Central memory CD4-positive, alpha-beta T cell (primary cell): ENCODE measurements around the gene CYFIP2.
"Not testable (repeated sequence)": the region's sequence is repeated elsewhere in the genome, so short reads cannot be mapped to it uniquely, and the experiment has no call there.

Experiments used
- DNase-seq: peaks from one replicate; pipeline ENCODE4 v3.0.0; 2022
- total RNA-seq, 3 experiments: gene quantifications; one replicate each; lab custom pipeline; 2026; lab: John Stamatoyannopoulos, UW

The CYFIP2 gene
- 188 to 439 (median 432) reads per million in 3 experiments for total RNA-seq

DNA sequence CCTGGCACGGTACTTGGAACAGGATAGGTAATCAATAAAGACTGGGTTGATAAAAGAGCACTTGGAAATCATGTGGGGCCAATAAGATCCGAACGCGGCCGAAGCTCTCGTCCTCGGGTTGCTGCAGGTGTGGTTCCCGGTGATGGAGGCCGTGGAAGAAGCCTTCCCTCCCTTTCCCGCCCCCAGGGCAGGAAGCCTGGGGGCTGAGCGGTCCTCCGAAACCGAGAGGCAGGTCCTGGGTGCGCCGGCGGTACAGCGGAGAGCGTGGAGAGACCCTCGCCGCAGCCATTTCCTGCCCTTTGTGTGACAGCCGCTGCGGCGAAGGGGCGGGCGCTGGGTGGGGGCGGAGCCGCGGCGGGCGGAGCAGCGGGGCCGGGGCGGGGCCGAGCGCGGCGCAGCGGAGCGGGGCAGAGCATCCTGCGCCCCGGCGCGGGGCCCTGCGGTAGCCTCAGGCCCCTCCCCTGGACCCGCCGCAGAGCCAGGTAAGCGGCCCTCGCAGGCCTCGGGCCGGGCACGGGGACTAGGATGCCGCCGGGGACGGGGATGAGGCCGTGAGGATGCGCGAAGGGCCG lies at the start of gene CYFIP2:
TSS of gene CYFIP2 (plus strand) at position 410 of the 572 bp plus-strand sequence. CDS start 19,239 bp downstream, outside the sequence.
- peak; percentile 85 for DNase-seq

DNA sequence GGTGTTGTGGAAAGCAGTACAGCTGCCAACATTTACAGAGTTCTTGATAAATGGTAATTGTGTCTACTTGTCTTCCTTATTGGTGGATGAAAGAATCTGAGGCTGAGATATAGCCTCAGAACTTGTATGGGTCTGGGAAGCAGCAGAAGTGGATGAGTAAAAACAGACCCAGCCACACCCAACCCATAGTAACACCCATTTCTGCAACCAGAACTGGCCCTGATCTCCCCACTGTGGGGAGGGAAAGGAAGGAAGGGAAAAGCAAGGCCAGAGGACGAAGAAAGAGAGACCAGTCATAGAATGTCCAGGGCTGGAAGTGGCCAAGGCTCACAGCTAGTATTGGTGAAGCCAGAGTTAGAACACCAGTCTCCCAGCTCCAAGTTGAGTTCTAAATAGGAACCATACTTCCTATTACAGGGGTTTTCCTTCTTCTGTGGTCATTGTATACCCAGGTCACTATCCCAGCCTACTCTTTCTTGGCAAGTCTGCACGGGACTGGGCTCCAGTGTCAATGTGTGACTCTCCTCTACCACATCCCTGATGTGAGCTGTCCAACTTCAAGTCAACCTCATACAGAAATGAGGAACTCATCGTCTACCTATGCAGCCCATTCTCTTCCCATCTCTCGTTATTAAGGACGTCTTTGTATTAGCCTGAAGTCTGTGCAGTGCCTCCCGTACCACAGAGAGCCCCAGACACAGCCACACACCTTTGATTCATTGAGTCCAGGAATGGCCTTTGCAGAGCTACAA lies 49.4 kb upstream of the CYFIP2 start:
- no peak for DNase-seq

DNA sequence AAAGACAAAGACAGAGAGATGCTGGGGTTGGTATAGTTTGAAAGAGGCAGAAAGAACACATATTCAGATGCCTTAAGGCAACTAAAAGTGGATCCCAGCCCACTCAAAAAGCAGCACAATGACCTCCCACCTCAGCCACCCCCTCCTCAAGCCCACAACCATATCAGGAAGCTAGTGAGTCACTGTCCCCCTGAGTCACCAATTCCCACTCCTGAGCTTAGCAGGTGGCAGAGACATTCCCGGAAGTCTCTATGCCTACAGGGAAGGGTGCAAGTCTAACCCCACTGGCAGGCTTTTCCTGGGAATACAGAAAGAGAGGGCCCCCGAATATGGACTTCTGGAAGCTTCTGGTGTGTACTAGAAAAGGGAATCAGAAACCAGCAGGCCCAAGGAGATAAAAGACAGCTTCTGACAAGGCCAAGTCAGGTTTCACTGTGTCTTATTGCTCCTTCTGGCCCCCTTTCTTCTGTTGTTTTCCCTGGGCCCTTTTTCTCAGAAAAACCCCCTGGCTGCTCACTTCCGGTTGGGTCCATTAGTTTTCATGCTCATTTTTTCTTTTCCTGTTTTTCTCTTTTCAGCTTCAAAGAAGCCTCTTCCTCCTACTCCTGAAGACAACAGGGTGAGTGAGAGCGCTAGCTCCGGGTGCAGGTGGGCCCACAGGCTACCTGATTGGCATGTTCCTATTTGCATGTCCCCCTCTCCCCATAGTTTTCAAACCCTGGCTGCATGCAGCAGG lies 48.5 kb upstream of the CYFIP2 start:
- DNase-seq = peak; percentile 23

DNA sequence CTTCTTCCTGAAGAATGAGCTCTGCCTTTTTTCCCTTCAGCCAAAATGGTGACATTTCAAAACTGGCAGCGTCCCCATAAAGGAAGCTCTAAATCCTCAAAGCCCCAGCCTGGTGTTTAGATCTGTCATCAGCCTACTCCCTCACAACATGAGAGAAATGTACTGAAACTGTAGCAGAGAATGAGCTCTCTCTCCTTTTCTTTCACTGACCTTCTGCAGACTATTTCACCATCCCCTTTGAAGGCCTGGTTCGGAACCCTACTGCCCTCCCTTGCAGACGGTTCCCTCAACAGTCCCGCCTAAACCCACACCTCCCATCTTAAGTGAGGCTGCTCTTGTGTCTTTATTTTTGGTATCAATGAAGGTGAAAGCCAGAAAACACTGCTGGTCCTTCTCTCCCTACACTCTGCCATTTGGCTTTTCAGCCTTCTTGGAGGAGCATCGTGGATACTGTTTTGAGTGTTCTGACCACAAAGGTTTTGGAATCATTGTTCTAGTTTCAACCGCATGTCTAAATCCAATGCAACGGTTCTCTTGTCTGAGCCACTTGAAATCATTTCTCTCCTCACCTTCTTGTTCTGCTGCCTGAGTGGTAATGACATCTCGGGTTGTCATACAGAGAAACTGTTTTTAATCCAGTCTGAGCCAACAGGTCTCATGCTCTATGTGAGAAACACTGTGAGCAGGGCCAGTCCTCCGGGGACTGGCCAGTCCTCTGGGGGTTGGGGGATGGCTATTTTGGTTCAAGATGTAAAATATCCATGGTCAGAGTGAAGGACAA lies 46.2 kb upstream of the CYFIP2 start:
- DNase-seq = no peak

DNA sequence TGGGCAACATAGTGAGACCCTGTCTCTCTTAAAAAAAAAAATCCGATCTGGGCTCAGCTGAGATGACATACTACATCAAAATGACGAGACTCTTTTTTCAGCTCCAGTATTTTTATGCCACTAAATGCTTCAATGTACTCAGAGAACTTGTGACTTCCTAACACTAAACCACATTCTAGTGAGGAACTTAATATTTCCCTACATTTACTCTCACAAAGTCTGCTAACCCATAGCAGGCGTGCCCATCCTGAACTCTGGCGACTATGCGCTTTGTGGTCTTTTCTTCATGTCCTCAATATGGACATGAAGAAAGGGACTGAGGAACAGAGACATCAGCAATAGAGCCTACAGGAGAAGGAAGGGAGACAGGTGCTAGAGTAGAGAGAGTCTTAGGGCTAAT lies 44.0 kb upstream of the CYFIP2 start:
- DNase-seq = no peak

DNA sequence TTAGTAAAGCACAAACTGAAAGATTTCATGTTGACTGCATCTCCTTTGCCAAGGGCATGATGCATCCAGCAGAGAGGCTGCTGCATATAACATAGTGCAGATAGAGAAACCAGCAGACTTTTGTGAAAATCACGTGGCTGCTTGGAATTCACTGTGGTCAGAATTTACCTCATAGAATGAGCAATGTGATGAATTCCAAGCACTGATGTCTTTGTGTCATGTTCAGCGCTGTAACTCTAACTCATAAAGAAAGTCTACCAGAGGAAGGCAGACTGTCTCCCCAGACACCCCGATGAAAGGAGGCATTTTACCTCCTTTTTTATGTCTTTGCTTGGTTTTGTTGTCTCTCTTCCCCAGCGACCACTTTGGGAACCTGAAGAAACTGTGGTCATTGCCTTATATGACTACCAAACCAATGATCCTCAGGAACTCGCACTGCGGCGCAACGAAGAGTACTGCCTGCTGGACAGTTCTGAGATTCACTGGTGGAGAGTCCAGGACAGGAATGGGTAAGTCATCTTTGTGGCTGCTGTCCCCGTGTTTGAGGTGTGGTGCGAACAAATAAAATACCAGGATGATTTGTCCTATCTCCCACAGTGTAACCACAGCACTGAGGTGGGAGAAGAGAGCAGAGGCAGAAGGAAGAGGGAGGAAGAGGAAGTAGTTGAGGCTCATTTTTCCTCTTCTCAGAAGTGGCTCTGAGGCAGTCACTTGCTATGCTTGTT lies 43.3 kb upstream of the CYFIP2 start:
- peak; percentile 72 for DNase-seq

DNA sequence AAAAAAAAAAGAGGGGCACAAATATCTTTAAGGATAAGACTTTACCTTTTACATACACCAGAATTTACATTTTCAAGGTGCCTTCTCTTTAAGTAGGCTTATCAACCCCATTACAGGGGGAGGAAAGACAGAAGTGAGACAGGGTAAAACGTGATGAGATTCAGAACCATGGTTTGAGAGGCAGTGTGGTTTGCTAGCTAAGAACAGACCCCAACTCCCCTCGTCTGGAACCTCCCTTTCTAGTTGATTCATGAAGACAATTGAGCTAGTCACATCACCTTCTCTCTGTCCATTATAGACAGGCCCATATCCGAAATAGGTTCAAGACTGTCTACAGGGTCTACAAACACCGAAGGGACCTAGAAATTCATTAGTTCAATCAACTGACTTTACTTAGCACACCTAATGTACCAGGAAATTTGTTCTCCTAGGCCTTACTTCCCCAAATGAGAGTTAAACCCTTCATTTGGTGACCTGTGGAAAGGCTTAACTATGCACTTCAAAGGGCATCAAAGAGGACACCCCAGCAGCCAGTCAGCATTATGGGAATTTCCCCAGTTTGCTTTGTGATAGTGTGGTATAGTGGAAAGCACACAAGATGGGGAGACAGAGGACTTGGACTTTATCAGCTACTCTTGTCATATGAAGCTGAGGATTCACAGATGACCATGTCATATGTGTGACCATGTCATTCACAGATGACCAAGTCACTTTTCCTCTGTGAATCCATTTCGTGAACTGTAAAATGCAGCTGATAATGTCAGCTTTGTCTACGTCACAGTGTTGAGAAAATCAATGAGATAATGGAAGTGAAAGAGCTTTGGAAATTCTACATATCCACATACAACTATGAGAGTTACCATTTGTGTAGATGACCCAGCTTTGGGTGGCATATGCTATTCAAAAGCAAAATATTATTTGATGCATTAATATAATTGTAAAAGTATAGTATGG lies 40.2 kb upstream of the CYFIP2 start:
- no peak for DNase-seq

DNA sequence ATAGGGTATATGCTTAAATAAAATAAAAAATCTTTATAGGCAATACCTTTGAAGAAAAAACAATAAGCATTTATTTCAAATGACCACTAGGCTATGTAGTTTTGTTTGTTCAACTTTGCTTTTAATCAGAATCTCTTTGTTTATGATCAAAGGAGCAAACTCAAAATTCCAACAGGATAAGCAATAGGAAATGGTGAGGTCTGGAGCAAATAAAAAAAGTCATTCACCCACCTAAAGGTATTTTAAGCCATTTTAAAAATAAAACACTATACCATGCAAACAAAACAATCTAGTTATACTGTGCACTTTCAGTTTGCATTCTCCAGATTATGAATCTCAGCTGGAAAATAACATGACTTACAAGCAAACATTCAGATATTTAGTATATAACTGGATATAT lies 35.3 kb upstream of the CYFIP2 start:
- DNase-seq = no peak

DNA sequence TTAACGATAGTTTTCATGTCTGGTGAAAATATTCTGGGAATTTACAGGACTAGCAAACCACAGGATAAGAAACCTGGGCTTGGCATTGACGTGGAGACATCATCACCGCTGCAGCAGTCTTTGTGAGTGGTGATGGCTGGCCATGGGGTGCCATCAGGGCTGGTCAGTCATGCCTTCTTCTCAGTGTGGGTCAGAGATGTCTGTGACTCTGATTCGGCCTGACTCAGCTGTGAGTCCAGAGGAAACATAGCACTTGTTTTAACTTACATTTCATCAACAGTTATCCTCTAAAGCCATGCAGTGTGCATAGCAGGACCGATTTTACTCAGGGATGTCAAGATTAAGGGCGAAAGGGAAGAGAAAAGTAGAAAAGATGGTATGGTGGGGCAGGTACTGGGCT lies 33.2 kb upstream of the CYFIP2 start:
- DNase-seq = no peak

DNA sequence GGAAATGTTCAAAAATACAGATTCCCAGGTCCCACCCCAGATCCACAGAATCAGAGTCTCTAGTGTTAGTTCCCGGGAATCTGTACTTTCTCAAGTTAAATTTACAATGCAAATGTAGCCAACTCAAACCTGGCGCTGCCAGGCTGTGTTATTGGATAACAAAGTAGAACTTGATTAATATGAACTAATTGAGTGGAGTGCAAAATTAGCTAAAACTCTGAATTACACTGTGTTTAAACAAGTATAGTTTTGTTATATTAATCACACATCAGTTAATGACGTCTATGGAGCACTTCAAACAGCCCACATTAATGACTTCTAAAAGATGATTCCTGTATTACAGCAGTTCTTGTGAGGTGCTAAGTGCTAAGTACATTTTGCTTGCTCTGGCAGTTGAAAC lies 32.4 kb upstream of the CYFIP2 start:
- DNase-seq = peak; percentile 80

DNA sequence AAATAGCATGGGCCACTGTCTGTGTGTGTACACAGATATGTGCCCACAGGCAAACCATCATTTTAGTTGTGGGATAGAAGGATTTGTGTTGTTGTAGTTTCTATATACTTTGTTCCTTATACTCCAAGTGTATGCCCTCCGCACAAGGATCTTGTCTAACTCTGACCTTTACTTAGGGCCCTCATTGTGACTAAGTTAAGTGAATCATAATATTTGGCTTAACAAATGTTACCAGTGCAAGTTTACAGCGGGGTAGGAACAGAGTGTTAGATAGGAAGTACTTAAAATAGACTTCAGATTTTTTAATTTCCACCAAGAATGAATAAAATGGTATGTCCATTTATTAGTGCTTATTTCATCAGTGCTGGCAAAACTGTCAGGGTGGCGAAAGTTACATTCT lies 29.5 kb upstream of the CYFIP2 start:
- DNase-seq = no peak

DNA sequence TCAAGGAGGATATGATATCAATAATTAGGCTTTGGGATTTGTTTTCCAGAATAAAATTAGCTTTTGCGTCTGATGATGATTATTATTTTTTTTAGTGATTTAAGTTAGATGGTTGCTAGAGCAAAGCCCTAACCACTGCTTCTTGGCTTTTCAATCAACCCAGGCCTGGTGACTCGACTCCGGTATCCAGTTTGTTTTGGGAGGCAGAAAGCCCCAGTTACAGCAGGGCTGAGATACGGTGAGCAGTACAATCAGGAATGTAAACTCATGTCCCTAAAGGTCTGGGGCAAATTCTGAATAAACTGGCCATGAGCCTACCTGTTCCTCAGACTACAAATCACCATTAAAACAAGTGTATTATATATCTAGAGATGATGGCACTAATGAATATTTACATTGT lies 24.4 kb upstream of the CYFIP2 start:
- no peak for DNase-seq

DNA sequence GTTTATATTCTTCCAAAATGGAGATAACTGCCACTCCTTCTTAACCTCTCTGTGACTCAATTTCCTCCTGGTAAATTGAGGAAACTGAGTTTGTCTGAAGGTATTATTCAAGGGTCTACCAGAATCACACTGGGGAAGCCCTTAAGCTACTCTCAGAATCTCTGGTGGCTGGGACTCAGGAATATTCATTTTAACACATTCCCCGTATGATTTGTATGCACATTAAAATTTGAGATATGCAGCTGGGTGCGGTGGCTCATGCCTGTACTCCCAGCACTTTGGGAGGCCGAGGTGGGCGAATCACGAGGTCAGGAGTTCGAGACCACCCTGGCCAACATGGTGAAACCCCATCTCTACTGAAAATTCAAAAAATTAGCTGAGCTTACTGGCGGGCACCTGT lies 21.2 kb upstream of the CYFIP2 start:
- not testable (repeated sequence) for DNase-seq

DNA sequence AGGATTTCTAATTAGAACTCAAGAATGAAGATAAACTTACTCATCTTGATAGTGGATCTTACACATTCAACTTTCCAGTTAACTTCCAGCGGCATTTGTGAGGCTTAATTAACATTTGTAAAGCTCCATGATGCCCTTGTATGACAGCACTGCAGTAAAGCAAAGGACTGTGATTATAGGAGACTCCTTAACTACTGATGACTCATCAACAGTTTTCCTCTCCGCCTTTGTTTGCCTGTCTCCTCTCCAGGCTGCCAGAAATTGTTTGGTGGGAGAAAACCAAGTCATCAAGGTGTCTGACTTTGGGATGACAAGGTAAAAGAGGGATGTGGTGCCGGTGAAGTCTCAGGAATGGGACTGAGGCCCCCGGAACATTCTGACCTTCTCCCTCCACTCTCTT lies 20.4 kb upstream of the CYFIP2 start:
- no peak for DNase-seq

DNA sequence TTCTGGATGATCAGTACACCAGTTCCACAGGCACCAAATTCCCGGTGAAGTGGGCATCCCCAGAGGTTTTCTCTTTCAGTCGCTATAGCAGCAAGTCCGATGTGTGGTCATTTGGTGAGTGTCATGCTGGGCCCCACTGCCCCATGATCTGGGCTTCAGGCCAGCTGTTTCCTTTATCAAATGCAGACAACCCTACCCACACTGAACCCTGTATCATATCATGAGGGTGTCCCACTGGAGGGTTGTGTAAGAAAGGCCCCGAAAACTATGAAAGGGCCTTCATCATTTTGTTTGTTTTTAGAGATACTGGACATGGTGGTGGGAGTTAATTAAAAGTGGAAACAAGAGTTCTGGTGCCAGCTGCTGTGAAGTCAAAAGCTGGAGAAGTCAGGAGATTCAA lies 20.0 kb upstream of the CYFIP2 start:
- DNase-seq = no peak

DNA sequence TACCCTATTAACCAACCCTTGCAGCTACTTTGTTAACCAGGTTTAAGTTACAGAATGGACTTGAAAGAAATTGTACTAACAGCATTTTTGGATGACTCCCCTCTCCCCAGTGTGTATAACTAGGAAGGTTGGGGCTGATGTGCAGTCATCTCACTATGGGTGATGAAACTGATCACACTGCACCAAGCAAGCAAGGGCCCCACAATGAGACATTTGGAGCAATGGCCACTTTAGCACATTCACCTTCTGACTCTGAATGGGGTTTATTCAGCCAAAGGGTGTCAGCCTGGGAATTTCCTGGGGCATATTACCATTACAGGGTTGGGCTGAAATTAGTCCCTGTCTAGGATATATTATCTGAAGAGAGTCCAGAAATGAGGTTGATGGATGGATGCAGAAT lies 18.7 kb upstream of the CYFIP2 start:
- no peak for DNase-seq

DNA sequence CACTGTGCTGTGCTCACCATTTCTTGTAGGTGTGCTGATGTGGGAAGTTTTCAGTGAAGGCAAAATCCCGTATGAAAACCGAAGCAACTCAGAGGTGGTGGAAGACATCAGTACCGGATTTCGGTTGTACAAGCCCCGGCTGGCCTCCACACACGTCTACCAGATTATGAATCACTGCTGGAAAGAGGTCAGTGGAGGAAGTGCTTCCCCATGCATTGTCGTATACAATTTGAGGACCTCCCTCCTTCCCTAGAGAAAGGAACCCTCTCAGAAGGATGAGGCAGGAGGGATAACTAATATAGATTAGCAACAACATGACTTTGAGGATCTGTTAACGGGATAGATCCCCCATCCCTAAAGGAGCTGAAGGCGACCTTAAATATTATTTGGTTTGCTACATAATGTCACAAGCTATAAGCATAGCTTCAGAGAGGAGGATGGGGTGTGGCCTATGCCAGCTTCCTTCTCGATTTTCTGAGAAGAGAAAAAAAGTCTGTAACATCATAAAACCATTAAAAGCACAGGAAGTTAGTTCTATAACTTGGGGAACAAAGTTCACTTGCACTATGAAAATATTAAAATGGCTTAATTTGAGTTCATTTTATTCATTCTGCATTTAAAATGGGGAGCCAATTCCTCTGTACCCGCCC lies 17.0 kb upstream of the CYFIP2 start:
- peak; percentile 58 for DNase-seq

DNA sequence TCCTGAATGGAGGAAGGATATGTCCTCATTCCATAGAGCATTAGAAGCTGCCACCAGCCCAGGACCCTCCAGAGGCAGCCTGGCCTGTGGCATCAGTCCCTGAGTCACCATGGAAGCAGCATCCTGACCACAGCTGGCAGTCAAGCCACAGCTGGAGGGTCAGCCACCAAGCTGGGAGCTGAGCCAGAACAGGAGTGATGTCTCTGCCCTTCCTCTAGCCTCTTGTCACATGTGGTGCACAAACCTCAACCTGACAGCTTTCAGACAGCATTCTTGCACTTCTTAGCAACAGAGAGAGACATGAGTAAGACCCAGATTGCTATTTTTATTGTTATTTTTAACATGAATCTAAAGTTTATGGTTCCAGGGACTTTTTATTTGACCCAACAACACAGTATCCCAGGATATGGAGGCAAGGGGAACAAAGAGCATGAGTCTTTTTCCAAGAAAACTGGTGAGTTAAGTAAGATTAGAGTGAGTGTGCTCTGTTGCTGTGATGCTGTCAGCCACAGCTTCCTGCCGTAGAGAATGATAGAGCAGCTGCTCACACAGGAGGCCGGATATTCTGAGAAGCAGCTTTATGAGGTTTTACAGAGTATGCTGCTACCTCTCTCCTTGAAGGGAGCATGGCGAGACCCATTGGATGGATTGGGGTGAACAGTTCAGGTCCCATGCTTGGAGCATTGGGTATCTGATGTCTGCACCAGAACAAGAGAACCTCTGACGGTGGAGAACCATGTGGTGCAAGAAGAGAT lies 13.0 kb upstream of the CYFIP2 start:
- peak; percentile 81 for DNase-seq

DNA sequence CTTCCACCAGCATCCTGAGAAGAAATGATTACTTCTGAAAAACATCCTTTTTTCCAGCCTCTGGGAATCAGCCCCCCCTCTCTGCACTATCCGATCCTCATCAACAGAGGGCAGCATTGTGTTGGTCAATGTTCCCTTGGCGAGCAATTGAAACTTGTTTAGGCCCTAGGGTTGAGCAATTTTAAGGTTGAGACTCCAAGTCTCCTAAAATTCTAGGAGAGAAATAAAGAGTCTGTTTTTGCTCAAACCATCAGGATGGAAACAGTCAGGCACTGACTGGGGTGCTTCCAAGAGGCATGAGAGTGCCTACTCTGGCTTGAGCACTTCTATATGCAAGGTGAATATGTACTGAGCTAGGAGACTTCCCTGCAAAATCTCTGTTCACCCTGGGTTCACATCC lies 12.4 kb upstream of the CYFIP2 start:
- no peak for DNase-seq

DNA sequence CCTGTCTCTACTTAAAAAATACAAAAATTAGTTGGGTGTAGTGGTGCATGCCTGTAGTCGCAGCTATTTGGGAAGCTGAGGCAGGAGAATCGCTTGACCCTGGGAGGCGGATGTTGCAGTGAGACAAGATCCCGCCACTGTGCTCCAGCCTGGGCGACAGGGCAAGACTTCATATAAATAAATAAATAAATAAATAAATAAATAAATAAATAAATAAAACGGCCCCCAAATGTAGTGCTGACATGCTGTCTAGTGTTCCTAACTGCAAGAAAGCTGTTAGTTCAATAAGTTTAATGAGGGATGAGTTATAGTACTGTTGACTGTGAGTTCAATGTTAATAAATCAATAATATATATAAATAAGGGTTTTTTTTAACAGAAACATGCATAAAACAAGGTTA lies 7.5 kb upstream of the CYFIP2 start:
- DNase-seq = no peak
